BLaER1 (cell line): ENCODE data around the gene TMEM176A.

Experiments
- H3K27ac ChIP-seq: shearing (Covaris generic); formaldehyde crosslinking; 2 replicates; pipeline ENCODE4 v1.8.1; 2022
- H3K27me3 ChIP-seq: shearing (Covaris generic); formaldehyde crosslinking; 2 replicates; pipeline ENCODE4 v1.8.1; 2022
- H3K36me3 ChIP-seq: shearing (Covaris generic); formaldehyde crosslinking; 2 replicates; pipeline ENCODE4 v1.8.1; 2022
- H3K4me1 ChIP-seq: shearing (Covaris generic); formaldehyde crosslinking; 2 replicates; pipeline ENCODE4 v1.8.1; 2022
- H3K4me2 ChIP-seq: shearing (Covaris generic); formaldehyde crosslinking; 2 replicates; pipeline ENCODE4 v1.8.1; 2022
- H3K4me3 ChIP-seq: shearing (Covaris generic); formaldehyde crosslinking; 2 replicates; pipeline ENCODE4 v1.8.1; 2022
- H3K9ac ChIP-seq: shearing (Covaris generic); formaldehyde crosslinking; 2 replicates; pipeline ENCODE4 v1.8.1; 2022
- H3K9me3 ChIP-seq: shearing (Covaris generic); formaldehyde crosslinking; 2 replicates; pipeline ENCODE4 v1.8.1; 2022
- H4K20me1 ChIP-seq: shearing (Covaris generic); formaldehyde crosslinking; 2 replicates; pipeline ENCODE4 v1.8.1; 2022
- Cebpa-rat ChIP-seq: shearing (Covaris generic); IDR thresholded peaks from 2 replicates; pipeline ENCODE4 v1.8.1; 2022

Gene TMEM176A

GRCh38 chr7:150829426-150829825 is 28.9 kb downstream of the TMEM176A start:
- H3K4me1 ChIP-seq = no peaks in the 10 kb centered on the region
- H3K27ac ChIP-seq = no peak overlapping the region
- H3K36me3 ChIP-seq = no peaks in the 10 kb centered on the region
- no peak overlapping the region for H3K4me2 ChIP-seq
- no peaks in the 10 kb centered on the region for H4K20me1 ChIP-seq
- no peak overlapping the region for H3K4me3 ChIP-seq
- no peak overlapping the region for H3K9ac ChIP-seq
- H3K9me3 ChIP-seq = no peaks in the 10 kb centered on the region
- H3K27me3 ChIP-seq = no peaks in the 10 kb centered on the region
- no peak for TF ChIP-seq Cebpa-rat

GRCh38 chr7:150830937-150831336 is 30.4 kb downstream of the TMEM176A start:
- no peaks in the 10 kb centered on the region for H3K4me1 ChIP-seq
- H3K4me3 ChIP-seq = no peak overlapping the region
- no peaks in the 10 kb centered on the region for H4K20me1 ChIP-seq
- H3K27me3 ChIP-seq = no peaks in the 10 kb centered on the region
- no peak for TF ChIP-seq Cebpa-rat
- no peak overlapping the region for H3K4me2 ChIP-seq
- H3K9me3 ChIP-seq = no peaks in the 10 kb centered on the region
- no peak overlapping the region for H3K9ac ChIP-seq
- no peaks in the 10 kb centered on the region for H3K36me3 ChIP-seq
- no peak overlapping the region for H3K27ac ChIP-seq

GRCh38 chr7:150831851-150832250 is 31.3 kb downstream of the TMEM176A start:
- no peak overlapping the region for H3K27ac ChIP-seq
- H3K9ac ChIP-seq = no peak overlapping the region
- no peaks in the 10 kb centered on the region for H3K9me3 ChIP-seq
- no peak overlapping the region for H3K4me3 ChIP-seq
- H3K36me3 ChIP-seq = no peaks in the 10 kb centered on the region
- H3K4me1 ChIP-seq = no peaks in the 10 kb centered on the region
- H4K20me1 ChIP-seq = no peaks in the 10 kb centered on the region
- no peak overlapping the region for H3K4me2 ChIP-seq
- no peaks in the 10 kb centered on the region for H3K27me3 ChIP-seq
- TF ChIP-seq Cebpa-rat = no peak

GRCh38 chr7:150835019-150835418 is 34.5 kb downstream of the TMEM176A start:
- H3K9ac ChIP-seq = no peak overlapping the region
- H3K4me3 ChIP-seq = no peak overlapping the region
- H4K20me1 ChIP-seq = no peaks in the 10 kb centered on the region
- no peak overlapping the region for H3K27ac ChIP-seq
- no peak for TF ChIP-seq Cebpa-rat
- H3K9me3 ChIP-seq = no peaks in the 10 kb centered on the region
- H3K4me2 ChIP-seq = no peak overlapping the region
- no peaks in the 10 kb centered on the region for H3K27me3 ChIP-seq
- H3K36me3 ChIP-seq = no peaks in the 10 kb centered on the region
- no peaks in the 10 kb centered on the region for H3K4me1 ChIP-seq

GRCh38 chr7:150835702-150836280 is 35.2 kb downstream of the TMEM176A start:
- Histone ChIP-seq H3K27me3 (no peaks in the 10 kb centered on the region), H3K4me3 (no peak overlapping the region), H3K27ac (no peak overlapping the region), H4K20me1 (no peaks in the 10 kb centered on the region), H3K36me3 (no peaks in the 10 kb centered on the region), H3K9ac (no peak overlapping the region), H3K4me2 (no peak overlapping the region), H3K9me3 (no peaks in the 10 kb centered on the region), H3K4me1 (no peaks in the 10 kb centered on the region)
- TF ChIP-seq Cebpa-rat = no peak

- no peaks in the 10 kb centered on the region for H3K27me3 ChIP-seq
- H3K9ac ChIP-seq = no peak overlapping the region
- H3K4me1 ChIP-seq = no peaks in the 10 kb centered on the region
- H3K36me3 ChIP-seq = no peaks in the 10 kb centered on the region
- H4K20me1 ChIP-seq = no peaks in the 10 kb centered on the region
- H3K4me3 ChIP-seq = no peak overlapping the region
- H3K27ac ChIP-seq = no peak overlapping the region
- H3K9me3 ChIP-seq = no peaks in the 10 kb centered on the region
- no peak overlapping the region for H3K4me2 ChIP-seq
- no peak for TF ChIP-seq Cebpa-rat
Measured at GRCh38 chr7:150838965-150839650, 38.5 kb downstream of the TMEM176A start.

GRCh38 chr7:150842018-150842417 is 41.4 kb downstream of the TMEM176A start:
- no peak overlapping the region for H3K9ac ChIP-seq
- H3K4me3 ChIP-seq = no peak overlapping the region
- H3K27ac ChIP-seq = no peak overlapping the region
- H3K4me2 ChIP-seq = no peak overlapping the region
- no peaks in the 10 kb centered on the region for H4K20me1 ChIP-seq
- no peaks in the 10 kb centered on the region for H3K4me1 ChIP-seq
- TF ChIP-seq Cebpa-rat = no peak
- no peaks in the 10 kb centered on the region for H3K27me3 ChIP-seq
- no peaks in the 10 kb centered on the region for H3K36me3 ChIP-seq
- no peaks in the 10 kb centered on the region for H3K9me3 ChIP-seq

GRCh38 chr7:150842716-150843115 is 42.1 kb downstream of the TMEM176A start:
- H3K9me3 ChIP-seq = no peaks in the 10 kb centered on the region
- H3K9ac ChIP-seq = no peak overlapping the region
- no peaks in the 10 kb centered on the region for H3K4me1 ChIP-seq
- no peak overlapping the region for H3K4me3 ChIP-seq
- no peak for TF ChIP-seq Cebpa-rat
- H3K4me2 ChIP-seq = no peak overlapping the region
- H3K36me3 ChIP-seq = no peaks in the 10 kb centered on the region
- H3K27ac ChIP-seq = no peak overlapping the region
- H3K27me3 ChIP-seq = no peaks in the 10 kb centered on the region
- H4K20me1 ChIP-seq = no peaks in the 10 kb centered on the region

- no peaks in the 10 kb centered on the region for H3K27me3 ChIP-seq
- no peaks in the 10 kb centered on the region for H4K20me1 ChIP-seq
- H3K9me3 ChIP-seq = no peaks in the 10 kb centered on the region
- no peak for TF ChIP-seq Cebpa-rat
- H3K4me1 ChIP-seq = no peaks in the 10 kb centered on the region
- H3K9ac ChIP-seq = no peak overlapping the region
- no peak overlapping the region for H3K4me3 ChIP-seq
- H3K4me2 ChIP-seq = no peak overlapping the region
- no peak overlapping the region for H3K27ac ChIP-seq
- no peaks in the 10 kb centered on the region for H3K36me3 ChIP-seq
Measured at GRCh38 chr7:150845421-150845861, 44.9 kb downstream of the TMEM176A start.

GRCh38 chr7:150846291-150847115 is 45.9 kb downstream of the TMEM176A start:
- no peaks in the 10 kb centered on the region for H3K9me3 ChIP-seq
- H3K4me3 ChIP-seq = no peak overlapping the region
- H4K20me1 ChIP-seq = no peaks in the 10 kb centered on the region
- H3K4me1 ChIP-seq = no peaks in the 10 kb centered on the region
- no peak for TF ChIP-seq Cebpa-rat
- H3K27me3 ChIP-seq = no peaks in the 10 kb centered on the region
- no peak overlapping the region for H3K4me2 ChIP-seq
- no peak overlapping the region for H3K27ac ChIP-seq
- no peak overlapping the region for H3K9ac ChIP-seq
- H3K36me3 ChIP-seq = no peaks in the 10 kb centered on the region
